Trophoblast cell (in vitro differentiated cells and primary cell): Measurements from ENCODE around the gene CEPT1.
A peak's percentile ranks its signal among the peaks of the same experiment; 100 is the strongest.

Experiments used
- DNase-seq, 2 donors: peaks; one replicate each; pipeline ENCODE4 v3.0.0-alpha.2; 2016
- H2AFZ ChIP-seq: 2 replicates; pipeline ENCODE4 v1.6.1; 2013; ENCODE audit warnings: low read length, moderate library complexity, mild to moderate bottlenecking; ENCODE audit not compliant: insufficient read depth, poor library complexity
- H2AK5ac ChIP-seq: 2 replicates; pipeline ENCODE4 v1.6.1; 2013; ENCODE audit warnings: mild to moderate bottlenecking, low read length
- H2BK120ac ChIP-seq: 2 replicates; pipeline ENCODE4 v1.6.1; 2013; ENCODE audit warnings: low read length, mild to moderate bottlenecking, moderate library complexity; ENCODE audit not compliant: insufficient read depth, poor library complexity
- H2BK12ac ChIP-seq: 2 replicates; pipeline ENCODE4 v1.6.1; 2013; ENCODE audit warnings: mild to moderate bottlenecking, low read length, moderate library complexity
- H2BK5ac ChIP-seq: 2 replicates; pipeline ENCODE4 v1.6.1; 2013; ENCODE audit warnings: low read length, low read depth, moderate library complexity, mild to moderate bottlenecking; ENCODE audit not compliant: poor library complexity
- H3K14ac ChIP-seq: 2 replicates; pipeline ENCODE4 v1.6.1; 2013; ENCODE audit warnings: mild to moderate bottlenecking, low read length
- H3K18ac ChIP-seq: 2 replicates; pipeline ENCODE4 v1.6.1; 2013; ENCODE audit warnings: mild to moderate bottlenecking, low read length
- H3K23ac ChIP-seq: 2 replicates; pipeline ENCODE4 v1.6.1; 2013; ENCODE audit warnings: low read length
- H3K27ac ChIP-seq: 2 replicates; pipeline ENCODE4 v1.5.1; 2013; ENCODE audit warnings: low read depth, mild to moderate bottlenecking, inconsistent platforms, low read length, moderate library complexity
- H3K27me3 ChIP-seq: 2 replicates; pipeline ENCODE4 v1.6.1; 2013; ENCODE audit warnings: inconsistent platforms, mild to moderate bottlenecking, low read length, moderate library complexity; ENCODE audit not compliant: insufficient read depth
- H3K36me3 ChIP-seq, 2 experiments: 1 replicate in 1 of 2; 2 replicates in 1 of 2; pipeline ENCODE4 v1.6.1; 2013; ENCODE audit warnings: low read length in 2 of 2, mild to moderate bottlenecking in 2 of 2, moderate library complexity in 1 of 2; ENCODE audit not compliant: insufficient read depth in 2 of 2, control insufficient read depth in 1 of 2
- H3K4ac ChIP-seq: 2 replicates; pipeline ENCODE4 v1.6.1; 2013; ENCODE audit warnings: low read depth, mild to moderate bottlenecking, low read length, moderate library complexity
- H3K4me1 ChIP-seq, 2 experiments: 1 replicate in 1 of 2; 2 replicates in 1 of 2; pipeline ENCODE4 v1.6.1; 2013; ENCODE audit warnings: low read length in 2 of 2, mild to moderate bottlenecking in 2 of 2, moderate library complexity in 1 of 2; ENCODE audit not compliant: insufficient read depth in 2 of 2, control insufficient read depth in 1 of 2
- H3K4me2 ChIP-seq: 2 replicates; pipeline ENCODE4 v1.6.1; 2013; ENCODE audit warnings: inconsistent platforms, mild to moderate bottlenecking, low read length, moderate library complexity
- H3K4me3 ChIP-seq: 2 replicates; pipeline ENCODE4 v1.5.1; 2013; ENCODE audit warnings: mild to moderate bottlenecking, low read depth, low read length, inconsistent platforms
- H3K79me1 ChIP-seq: one replicate; pipeline ENCODE4 v1.6.1; 2013; ENCODE audit warnings: low read length
- H3K79me2 ChIP-seq: 2 replicates; pipeline ENCODE4 v1.6.1; 2013; ENCODE audit warnings: low read length, mild to moderate bottlenecking; ENCODE audit not compliant: control insufficient read depth, insufficient read depth, poor library complexity
- H3K9ac ChIP-seq: 2 replicates; pipeline ENCODE4 v1.6.1; 2013; ENCODE audit warnings: mild to moderate bottlenecking, low read length
- H3K9me3 ChIP-seq: 2 replicates; pipeline ENCODE4 v1.6.1; 2013; ENCODE audit warnings: low read depth, mild to moderate bottlenecking, control low read depth, inconsistent platforms, low read length; ENCODE audit not compliant: insufficient read depth
- H4K12ac ChIP-seq: 2 replicates; pipeline ENCODE4 v1.6.1; 2013; ENCODE audit warnings: low read depth, mild to moderate bottlenecking, low read length, moderate library complexity
- H4K8ac ChIP-seq: 2 replicates; pipeline ENCODE4 v1.6.1; 2013; ENCODE audit warnings: low read depth, mild to moderate bottlenecking, low read length, moderate library complexity
- H4K91ac ChIP-seq: one replicate; pipeline ENCODE4 v1.6.1; 2013; ENCODE audit warnings: low read depth, mild to moderate bottlenecking, low read length, moderate library complexity
- WGBS: extraction: QIAGEN DNeasy Blood & Tissue Kit; methylation state at CpG from one replicate; pipeline ENCODE4 v1.1.7; 2013; ENCODE audit warnings: missing lambda C conversion rate; ENCODE audit not compliant: insufficient read length, insufficient coverage; ENCODE audit errors: extremely low coverage; 5-methylcytosine and 5-hydroxymethylcytosine counted together

The CEPT1 gene

DNA sequence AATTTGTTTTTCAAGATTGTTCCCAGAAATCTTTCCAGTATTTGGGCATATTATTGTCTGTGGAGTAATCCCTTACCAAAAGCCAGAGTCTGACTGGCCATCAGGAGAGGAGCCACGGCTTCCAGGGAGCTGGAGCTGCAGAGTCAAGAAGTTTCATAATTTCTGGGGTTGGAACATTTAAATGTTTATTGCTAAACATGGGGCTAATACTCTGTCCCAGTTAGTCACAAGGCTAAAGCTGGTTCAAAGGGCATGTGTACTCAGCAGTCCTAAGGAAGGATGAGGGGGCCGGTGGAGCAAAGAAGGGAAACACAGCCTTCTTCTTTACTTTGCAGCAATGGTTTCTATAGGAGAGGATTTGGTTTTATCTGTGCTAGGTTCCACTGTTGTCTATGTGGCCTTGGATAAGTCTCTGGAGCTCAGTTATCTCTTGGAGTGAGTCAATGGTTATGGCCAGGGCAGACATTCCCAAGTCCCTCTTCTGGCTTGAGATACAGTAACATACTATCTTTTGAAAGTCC lies 51.0 kb downstream of the CEPT1 start:
- H3K27me3 ChIP-seq, result no peaks in the 10 kb centered on the region
- peak overlapping the region; percentile 22 for H3K27ac ChIP-seq
- peak overlapping the region; percentile 53 for H2BK12ac ChIP-seq
- peak; percentile 58 to 86 for DNase-seq
- no CpG with 5 or more reads among the region's 2 CpGs for WGBS
- peak overlapping the region; percentile 15 for H4K8ac ChIP-seq
- no peak overlapping the region for H3K18ac ChIP-seq
- H2AK5ac ChIP-seq, result peak overlapping the region; percentile 16
- peak overlapping the region; percentile 18 for H2BK120ac ChIP-seq
- no peak overlapping the region for H3K4me2 ChIP-seq
- no peak overlapping the region for H3K14ac ChIP-seq
- H4K12ac ChIP-seq, result no peak overlapping the region
- H2AFZ ChIP-seq, result no peak overlapping the region
- H3K79me2 ChIP-seq, result no peaks in the 10 kb centered on the region
- peak overlapping the region; percentile 21 for H2BK5ac ChIP-seq
- H3K9ac ChIP-seq, result no peak overlapping the region
- no peak overlapping the region for H4K91ac ChIP-seq
- H3K4me1 ChIP-seq, result peaks cover 16 to 29% of the 10 kb centered on the region in 2 experiments
- H3K23ac ChIP-seq, result no peak overlapping the region
- H3K9me3 ChIP-seq, result peaks cover 2% of the 10 kb centered on the region
- no peak overlapping the region for H3K4ac ChIP-seq
- H3K4me3 ChIP-seq, result no peak overlapping the region
- peaks cover 26% of the 10 kb centered on the region for H3K79me1 ChIP-seq
- H3K36me3 ChIP-seq, result peaks cover 0 to 15% of the 10 kb centered on the region in 2 experiments

DNA sequence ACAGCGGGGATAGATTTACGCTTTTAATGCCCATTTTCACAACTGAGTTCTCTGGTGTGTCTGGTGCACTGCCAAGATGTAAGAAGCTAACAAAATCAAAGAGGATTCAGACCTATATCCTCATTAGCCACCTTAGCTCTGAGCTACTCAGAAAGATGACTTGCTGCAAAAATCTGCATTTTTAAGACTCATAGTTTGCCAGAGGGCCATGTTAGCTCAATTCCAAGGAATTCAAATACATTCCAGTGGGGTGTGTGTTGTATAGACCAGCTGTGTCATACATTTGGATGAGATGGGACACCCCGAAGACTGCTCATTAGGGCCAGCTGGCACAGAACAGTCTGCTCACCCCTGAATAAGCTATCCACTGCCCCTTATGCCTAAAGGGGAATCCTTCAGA lies 51.5 kb downstream of the CEPT1 start:
- Histone ChIP-seq H2BK5ac (peak overlapping the region; percentile 7), H3K14ac (no peak overlapping the region), H3K79me1 (peaks cover 26% of the 10 kb centered on the region), H3K36me3 (peaks cover 0 to 14% of the 10 kb centered on the region in 2 experiments), H3K18ac (no peak overlapping the region), H4K8ac (peak overlapping the region; percentile 5), H3K4me1 (peaks cover 16 to 29% of the 10 kb centered on the region in 2 experiments), H3K79me2 (no peaks in the 10 kb centered on the region), H3K4me2 (no peak overlapping the region), H4K91ac (peak overlapping the region; percentile 31), H4K12ac (no peak overlapping the region), H2BK120ac (peak overlapping the region; percentile 15), H3K9ac (no peak overlapping the region), H3K9me3 (peaks cover 2% of the 10 kb centered on the region), H2BK12ac (no peak overlapping the region), H3K23ac (no peak overlapping the region), H3K27me3 (no peaks in the 10 kb centered on the region), H3K4me3 (no peak overlapping the region), H3K4ac (no peak overlapping the region), H2AK5ac (no peak overlapping the region), H3K27ac (peak overlapping the region; percentile 38), H2AFZ (no peak overlapping the region)
- WGBS, result no CpG with 5 or more reads among the region's 3 CpGs
- peak; percentile 71 to 89 for DNase-seq

DNA sequence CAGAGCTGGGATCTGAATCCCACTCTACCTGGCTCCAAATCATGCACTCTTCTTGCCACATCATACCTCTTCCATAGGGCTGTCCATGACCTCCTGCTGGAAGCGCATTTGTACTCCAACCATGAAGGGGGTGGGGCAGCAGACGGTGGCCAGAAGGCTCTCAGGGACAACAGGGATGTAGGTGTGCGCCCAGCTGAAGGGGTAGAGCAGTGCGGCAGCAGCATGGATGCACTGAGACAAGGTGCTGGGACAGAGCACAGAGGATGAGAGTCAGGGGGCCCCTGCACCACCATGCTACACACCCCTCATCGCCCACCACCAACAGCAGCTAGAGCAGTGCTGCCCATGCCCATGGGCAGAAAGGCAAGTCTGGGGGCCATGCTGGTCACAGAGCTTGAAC lies 52.1 kb downstream of the CEPT1 start:
- H4K91ac ChIP-seq, result peak overlapping the region; percentile 31
- peak overlapping the region; percentile 93 for H2AK5ac ChIP-seq
- peak overlapping the region; percentile 40 for H3K14ac ChIP-seq
- no peak overlapping the region for H2AFZ ChIP-seq
- peak overlapping the region; percentile 61 for H2BK12ac ChIP-seq
- H3K23ac ChIP-seq, result no peak overlapping the region
- no CpG with 5 or more reads among the region's 5 CpGs for WGBS
- peak overlapping the region; percentile 69 for H2BK5ac ChIP-seq
- H4K8ac ChIP-seq, result peak overlapping the region; percentile 5
- H3K18ac ChIP-seq, result peak overlapping the region; percentile 52
- H3K79me2 ChIP-seq, result no peaks in the 10 kb centered on the region
- peak; percentile 55 to 65 for DNase-seq
- H3K4me2 ChIP-seq, result no peak overlapping the region
- peak overlapping the region; percentile 1 for H3K4me3 ChIP-seq
- H3K4ac ChIP-seq, result peak overlapping the region; percentile 0
- peak overlapping the region; percentile 42 for H3K27ac ChIP-seq
- H3K79me1 ChIP-seq, result peaks cover 26% of the 10 kb centered on the region
- peak overlapping the region; percentile 15 for H2BK120ac ChIP-seq
- H3K9me3 ChIP-seq, result peaks cover 2% of the 10 kb centered on the region
- peaks cover 0 to 10% of the 10 kb centered on the region in 2 experiments for H3K36me3 ChIP-seq
- peaks cover 16 to 29% of the 10 kb centered on the region in 2 experiments for H3K4me1 ChIP-seq
- no peaks in the 10 kb centered on the region for H3K27me3 ChIP-seq
- no peak overlapping the region for H3K9ac ChIP-seq
- H4K12ac ChIP-seq, result peak overlapping the region; percentile 0

DNA sequence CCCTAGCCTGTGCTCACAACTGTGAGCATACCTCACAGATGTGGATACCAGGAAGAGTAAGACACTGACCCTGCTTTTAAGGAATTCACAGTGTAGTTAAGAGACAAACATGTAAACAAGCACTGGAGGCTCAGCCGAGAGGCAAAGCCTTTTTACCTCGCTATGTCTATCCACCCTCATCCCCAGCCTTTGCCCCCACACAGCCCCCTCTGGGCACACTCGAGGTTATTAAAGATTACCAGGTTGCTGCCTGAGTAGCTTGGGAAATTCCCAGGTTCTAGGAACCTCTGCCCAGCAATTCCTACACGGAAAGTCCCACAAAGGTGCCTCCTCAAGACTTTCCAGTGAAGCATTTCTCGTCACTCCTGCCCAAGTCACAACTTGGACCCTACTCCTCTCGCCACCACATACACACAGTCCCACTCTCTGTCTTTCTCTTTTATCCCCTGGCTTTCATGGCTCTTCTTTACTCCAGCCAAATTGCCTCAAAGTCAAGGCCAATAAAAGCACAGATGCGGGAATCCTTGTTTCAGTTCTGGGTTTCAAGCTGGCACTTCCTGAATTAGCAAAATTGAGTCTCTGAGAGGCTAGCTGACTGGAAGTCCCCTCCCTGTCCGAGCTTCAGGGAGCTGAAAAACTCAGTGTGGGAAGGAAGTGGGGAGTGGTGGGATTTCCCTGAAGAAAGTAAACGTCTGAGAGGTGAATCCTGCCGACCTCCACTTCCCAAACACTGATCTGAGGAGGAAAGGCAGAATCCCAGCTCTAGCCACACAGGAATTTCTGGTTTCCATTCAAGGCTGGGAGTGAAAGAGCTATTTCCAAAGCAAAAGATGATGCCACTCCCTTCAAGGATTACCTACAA lies 52.9 kb downstream of the CEPT1 start:
- Histone ChIP-seq H2BK12ac (peak overlapping the region; percentile 87), H2AFZ (peak overlapping the region; percentile 53), H3K4me3 (no peak overlapping the region), H3K79me1 (peaks cover 26% of the 10 kb centered on the region), H2AK5ac (peak overlapping the region; percentile 23), H3K23ac (no peak overlapping the region), H3K36me3 (peaks cover 0 to 6% of the 10 kb centered on the region in 2 experiments), H2BK5ac (peak overlapping the region; percentile 80), H3K4ac (peak overlapping the region; percentile 6), H3K14ac (peak overlapping the region; percentile 68), H4K12ac (peak overlapping the region; percentile 40), H2BK120ac (peak overlapping the region; percentile 91), H3K9me3 (peaks cover 2% of the 10 kb centered on the region), H4K91ac (peak overlapping the region; percentile 67), H3K18ac (peak overlapping the region; percentile 66), H4K8ac (peak overlapping the region; percentile 70), H3K4me2 (peak overlapping the region; percentile 1), H3K4me1 (peaks cover 16 to 30% of the 10 kb centered on the region in 2 experiments), H3K79me2 (no peaks in the 10 kb centered on the region), H3K27ac (peak overlapping the region; percentile 93), H3K9ac (no peak overlapping the region), H3K27me3 (no peaks in the 10 kb centered on the region)
- WGBS, result no CpG with 5 or more reads among the region's 10 CpGs
- peak; percentile 88 to 93 for DNase-seq
